Esophagus squamous epithelium (tissue), 5 donors: Measurements from ENCODE around the gene CHSY3. TPM values are rescaled to one million over a fixed set of nuclear protein-coding genes. Genes with fewer than 3 reads are reported as not detected.

Experiments
- DNase-seq: peaks from one replicate; lab custom pipeline; 2025; lab: John Stamatoyannopoulos, UW
- H3K27ac ChIP-seq, 4 donors: fragments of 200-600 bp; sonication (generic); one replicate each; pipeline ENCODE4 v1.5.1; 2016 to 2019; ENCODE audit warnings: mild to moderate bottlenecking in 1 of 4
- H3K27me3 ChIP-seq, 4 donors: fragments of 200-600 bp; sonication (generic); 1 replicate in 3 of 4; 2 replicates in 1 of 4; pipeline versions ENCODE4 v1.5.1 to v1.6.0; 2017 to 2021; ENCODE audit warnings: antibody characterized with exemption in 1 of 4
- H3K36me3 ChIP-seq, 3 donors: fragments of 200-600 bp; sonication (generic); one replicate each; pipeline ENCODE4 v1.5.1; 2016 to 2019
- H3K4me1 ChIP-seq, 3 donors: fragments of 200-600 bp; sonication (generic); one replicate each; pipeline ENCODE4 v1.5.1; 2017 to 2019
- H3K4me3 ChIP-seq, 4 donors: fragments of 200-600 bp; sonication (generic); 1 replicate in 3 of 4; 2 replicates in 1 of 4; pipeline ENCODE4 v1.5.1; 2016 to 2019; ENCODE audit warnings: mild to moderate bottlenecking in 2 of 4, moderate library complexity in 1 of 4
- H3K9me3 ChIP-seq, 3 donors: fragments of 200-600 bp; sonication (generic); one replicate each; pipeline ENCODE4 v1.5.1; 2016 to 2019
- CTCF ChIP-seq, 6 experiments: fragments of 450-650 bp in 4 of 6; fragments of 200-600 bp in 2 of 6; sonication (generic) in 2 of 6; IDR thresholded peaks; one replicate each; pipeline ENCODE4 v1.5.1; 2016 to 2019; ENCODE audit warnings: antibody characterized with exemption in 6 of 6, mild to moderate bottlenecking in 4 of 6, moderate library complexity in 4 of 6
- POLR2A ChIP-seq, 4 donors: fragments of 450-650 bp; IDR thresholded peaks; one replicate each; pipeline ENCODE4 v1.6.1; 2017; ENCODE audit warnings: antibody characterized with exemption in 4 of 4, mild to moderate bottlenecking in 4 of 4, moderate library complexity in 3 of 4
- WGBS, 2 donors: methylation state at CpG; one replicate each; pipeline ENCODE4 v1.1.5; 2018; 5-methylcytosine and 5-hydroxymethylcytosine counted together
- intact Hi-C: fragments of 100-400 bp; cut with DNase I; formaldehyde crosslinking; loops from one replicate; pipeline ENCODE4 v1.15.0; 2022
- total RNA-seq, 4 donors: library from RNA; depleted of rRNA; stranded (reverse); fragments of >200 nt; gene quantifications; one replicate each; pipeline ENCODE4 v1.1.0, GENCODE V29; 2016
- donor health status: DM: yes; HTN: yes; CAD: no.

The CHSY3 gene
- total RNA-seq, 4 donors from 2014 or later = 0.70 to 2.3 (median 1.3) TPM; not detected in 1

- H3K36me3 ChIP-seq = no peaks in the 10 kb centered on the region
- no peak for TF ChIP-seq POLR2A (IDR thresholded peaks at IDR 0.05)
- peak in 3 of 6 experiments; percentile 17 to 46 (median 26) for TF ChIP-seq CTCF (IDR thresholded peaks at IDR 0.05)
- H3K4me3 ChIP-seq = no peak overlapping the region
- intact Hi-C loops = no loop called here
- DNase-seq = no peak
- peaks cover 0 to 12% (median 0%) of the 10 kb centered on the region in 4 donors for H3K27me3 ChIP-seq
- H3K4me1 ChIP-seq = peaks cover 0 to 10% (median 0%) of the 10 kb centered on the region in 3 donors
- H3K9me3 ChIP-seq = no peaks in the 10 kb centered on the region
- H3K27ac ChIP-seq = no peak overlapping the region
These were observed 4.8 kb upstream of the CHSY3 start for GRCh38 chr5:129899454-129899853.

GRCh38 chr5:129902816-129903215 lies 1.4 kb upstream of the CHSY3 start:
- no peak overlapping the region for H3K4me3 ChIP-seq
- no peaks in the 10 kb centered on the region for H3K9me3 ChIP-seq
- TF ChIP-seq POLR2A (IDR thresholded peaks at IDR 0.05) = no peak
- TF ChIP-seq CTCF (IDR thresholded peaks at IDR 0.05) = no peak
- H3K27me3 ChIP-seq = peaks cover 0 to 45% (median 0%) of the 10 kb centered on the region in 4 donors
- WGBS, 2 donors = 57 to 67% methylated on average over 6 of the region's 6 CpGs
- peaks cover 11 to 35% (median 14%) of the 10 kb centered on the region in 3 donors for H3K4me1 ChIP-seq
- DNase-seq = no peak
- H3K36me3 ChIP-seq = no peaks in the 10 kb centered on the region
- no peak overlapping the region for H3K27ac ChIP-seq
- intact Hi-C loops = no loop called here

- peaks cover 0 to 52% (median 0%) of the 10 kb centered on the region in 4 donors for H3K27me3 ChIP-seq
- no peak for DNase-seq
- H3K27ac ChIP-seq = peak overlapping the region; percentile 54 to 84 (median 79)
- WGBS, 2 donors = 5 to 16% methylated on average over 13 to 26 of the region's 29 CpGs
- intact Hi-C loops = no loop called here
- no peaks in the 10 kb centered on the region for H3K36me3 ChIP-seq
- TF ChIP-seq CTCF (IDR thresholded peaks at IDR 0.05) = no peak
- TF ChIP-seq POLR2A (IDR thresholded peaks at IDR 0.05) = no peak
- peak overlapping the region; percentile 65 to 86 (median 73) for H3K4me3 ChIP-seq
- H3K4me1 ChIP-seq = peaks cover 11 to 35% (median 14%) of the 10 kb centered on the region in 3 donors
- no peaks in the 10 kb centered on the region for H3K9me3 ChIP-seq
These were observed 681 bp upstream of the CHSY3 start for GRCh38 chr5:129903466-129904101.

- no peak for DNase-seq
- H3K4me1 ChIP-seq = peaks cover 11 to 35% (median 14%) of the 10 kb centered on the region in 3 donors
- peak overlapping the region; percentile 65 to 86 (median 73) for H3K4me3 ChIP-seq
- no peaks in the 10 kb centered on the region for H3K9me3 ChIP-seq
- peak overlapping the region; percentile 54 to 84 (median 79) for H3K27ac ChIP-seq
- intact Hi-C loops = no loop called here
- peaks cover 0 to 52% (median 0%) of the 10 kb centered on the region in 4 donors for H3K27me3 ChIP-seq
- no CpG with 5 or more reads among the region's 105 CpGs for WGBS, 2 donors
- no peaks in the 10 kb centered on the region for H3K36me3 ChIP-seq
- TF ChIP-seq POLR2A (IDR thresholded peaks at IDR 0.05) = no peak
- peak in 1 of 6 experiments; percentile 1 for TF ChIP-seq CTCF (IDR thresholded peaks at IDR 0.05)
These were observed 605 bp downstream of the CHSY3 start for GRCh38 chr5:129904667-129905472.
